GM12878 (cell line): Measurements from ENCODE around the gene IPO5. TPM values are rescaled to one million over a fixed set of nuclear protein-coding genes. Genes with fewer than 3 reads are reported as not detected.

Experiments used
- ATAC-seq: fragments of 200-7000 bp; cut with Tn5 transposase; 3 replicates; pipeline ENCODE4 v1.9.1; 2020; ENCODE audit warnings: mild to moderate bottlenecking, moderate library complexity
- BruUV-seq: library from RNA; stranded (reverse); fragments of 400-500 nt; replicated peaks from 2 replicates; lab custom pipeline; 2021; lab: Mats Ljungman, UMichigan
- CTCF ChIA-PET: fragments of 300-600 bp; sonication (Branson Sonifier 250); formaldehyde crosslinking; extraction: SDS; loops from one replicate; lab custom pipeline; 2021; ENCODE audit warnings: inconsistent platforms; lab: Yijun Ruan, JAX
- POLR2A ChIA-PET: fragments of 350-600 bp; formaldehyde crosslinking; extraction: SDS; loops from one replicate; lab custom pipeline; 2021; ENCODE audit warnings: inconsistent platforms; lab: Charles Lee
- RAD21 ChIA-PET: fragments of 300-600 bp; sonication (Branson Sonifier 250); formaldehyde crosslinking; loops from one replicate; lab custom pipeline; 2023; ENCODE audit warnings: antibody characterized with exemption; ENCODE audit not compliant: unreplicated experiment; lab: Charles Lee
- SMC1A ChIA-PET: fragments of 300-600 bp; sonication (Branson Sonifier 250); formaldehyde crosslinking; loops from one replicate; lab custom pipeline; 2023; ENCODE audit not compliant: unreplicated experiment, uncharacterized antibody; lab: Charles Lee
- DNase-seq: peaks from one replicate; pipeline ENCODE4 v3.0.0-alpha.2; 2011; ENCODE audit warnings: low read depth, low spot score
- FAIRE-seq: peaks from 3 replicates; lab custom pipeline; 2011; peaks lifted over from hg19 to GRCh38; lab: Jason Lieb, UNC
- H2AFZ ChIP-seq: 2 replicates; pipeline ENCODE4 v1.6.0; 2011; ENCODE audit warnings: low read depth, low read length, control low read depth; ENCODE audit not compliant: control insufficient read depth
- H3K27ac ChIP-seq: 2 replicates; pipeline ENCODE4 v1.5.1; 2011; ENCODE audit warnings: control low read depth; ENCODE audit not compliant: control insufficient read depth, insufficient read depth
- H3K27me3 ChIP-seq, 2 experiments: replicated peaks in 1 of 2; 2 replicates each; pipeline versions ENCODE4 v1.6.0 to v1.6.1; 2011; ENCODE audit warnings: low read length in 1 of 2; ENCODE audit not compliant: control insufficient read depth in 2 of 2, insufficient read depth in 2 of 2
- H3K36me3 ChIP-seq, 2 experiments: 2 replicates each; pipeline ENCODE4 v1.5.1; 2011; ENCODE audit warnings: low read length in 1 of 2; ENCODE audit not compliant: control insufficient read depth in 2 of 2, insufficient read depth in 2 of 2
- H3K4me1 ChIP-seq: 2 replicates; pipeline ENCODE4 v1.6.1; 2011; ENCODE audit warnings: mild to moderate bottlenecking, low read length, moderate library complexity, mixed read lengths; ENCODE audit not compliant: control insufficient read depth, insufficient read depth
- H3K4me2 ChIP-seq: 2 replicates; pipeline ENCODE4 v1.6.0; 2011; ENCODE audit warnings: control low read depth; ENCODE audit not compliant: control insufficient read depth, insufficient read depth
- H3K4me3 ChIP-seq: fragments of 200-600 bp; sonication (generic); 2 replicates; pipeline ENCODE4 v1.5.1; 2016
- H3K79me2 ChIP-seq: 2 replicates; pipeline ENCODE4 v1.6.0; 2011; ENCODE audit warnings: low read length; ENCODE audit not compliant: control insufficient read depth, insufficient read depth
- H3K9ac ChIP-seq: 2 replicates; pipeline ENCODE4 v1.8.0; 2011; ENCODE audit warnings: low read length, control low read depth, mixed read lengths; ENCODE audit not compliant: control insufficient read depth, insufficient read depth
- H3K9me3 ChIP-seq: replicated peaks from 3 replicates; pipeline ENCODE4 v1.5.1; 2011; ENCODE audit warnings: mild to moderate bottlenecking, low read length; ENCODE audit not compliant: control insufficient read depth, insufficient read depth
- H4K20me1 ChIP-seq: 2 replicates; pipeline ENCODE4 v1.6.0; 2011; ENCODE audit not compliant: control insufficient read depth, insufficient read depth
- BRCA1 ChIP-seq: IDR thresholded peaks from 2 replicates; pipeline ENCODE4 v1.6.1; 2011; ENCODE audit warnings: low read depth, low read length, improper control_type of control experiment
- CREB1 ChIP-seq: IDR thresholded peaks from 2 replicates; pipeline ENCODE4 v1.6.1; 2012; ENCODE audit warnings: low read depth, mild to moderate bottlenecking, inconsistent platforms
- IKZF1 ChIP-seq: fragments of 450-650 bp; conservative IDR thresholded peaks from 2 replicates; pipeline ENCODE4 v1.6.1; 2017; ENCODE audit warnings: antibody characterized with exemption, mild to moderate bottlenecking
- IRF3 ChIP-seq: fragments of 450-650 bp; IDR thresholded peaks from 2 replicates; pipeline ENCODE4 v1.6.1; 2014; ENCODE audit warnings: mild to moderate bottlenecking
- MEF2B ChIP-seq: fragments of 450-650 bp; IDR thresholded peaks from 2 replicates; pipeline ENCODE4 v1.6.1; 2018; ENCODE audit warnings: mild to moderate bottlenecking, moderate library complexity; ENCODE audit not compliant: partially characterized antibody, poor library complexity, severe bottlenecking
- NFYB ChIP-seq: IDR thresholded peaks from 2 replicates; pipeline ENCODE4 v1.6.1; 2011; ENCODE audit warnings: low read depth, mild to moderate bottlenecking, low read length, improper control_type of control experiment, moderate library complexity; ENCODE audit not compliant: insufficient read depth
- SUPT20H ChIP-seq: IDR thresholded peaks from 2 replicates; pipeline ENCODE4 v1.6.1; 2011; ENCODE audit warnings: low read depth, mild to moderate bottlenecking, low read length, moderate library complexity, borderline replicate concordance; ENCODE audit not compliant: control insufficient read depth
- WGBS: methylation state at CpG from one replicate; pipeline ENCODE4 v1.1.6; 2016; ENCODE audit warnings: low lambda C conversion rate; ENCODE audit not compliant: insufficient replicate concordance, insufficient coverage; ENCODE audit errors: missing lambda C conversion rate; 5-methylcytosine and 5-hydroxymethylcytosine counted together
- in situ Hi-C: fragments of 300-500 bp; cut with MboI; formaldehyde crosslinking; loops from 9 replicates; pipeline ENCODE4 v1.14.3; 2018; ENCODE audit warnings: mixed read lengths
- intact Hi-C: fragments of 100-400 bp; cut with micrococcal nuclease; formaldehyde crosslinking; loops from one replicate; pipeline ENCODE4 v1.14.2; 2022; ENCODE audit not compliant: unreplicated experiment
- polyA plus RNA-seq, 11 experiments: library from polyadenylated mRNA; depleted of rRNA in 4 of 11; unstranded in 6 of 11; stranded (reverse) in 5 of 11; fragments of >200 nt; fragmentation: Nextera tagmentation in 4 of 11; fragmentation: Illumina TruSeq in 1 of 11; extraction: Ambion mirVana in 4 of 11; extraction: Trizol in 1 of 11; gene quantifications; 1 replicate in 1 of 11; 2 replicates in 10 of 11; pipeline versions ENCODE4 v1.2.1 to v1.2.3, GENCODE V29; 2011 to 2016; ENCODE audit warnings: inconsistent platforms in 2 of 11, missing spikeins in 2 of 11, low read depth in 1 of 11
- total RNA-seq, 4 experiments: library from RNA; depleted of rRNA in 3 of 4; stranded (reverse); fragments of >200 nt in 3 of 4; fragmentation: Illumina TruSeq in 1 of 4; extraction: Trizol in 1 of 4; gene quantifications; 2 replicates each; pipeline versions ENCODE4 v1.2.1 to v1.2.3, GENCODE V29; 2013 to 2021
- TF ChIP-seq, protein P1 (sequence below): fragments of 450-650 bp; formaldehyde crosslinking; IDR thresholded peaks from 2 replicates; pipeline ENCODE4 v1.4.0; 2022; ENCODE audit warnings: mild to moderate bottlenecking, moderate library complexity

IPO5 gene
- total and polyA plus RNA-seq, 10 of the 15 experiments (the other 5 are each of a cell fraction or from before 2014, with no cell fraction given): 45.7 to 196 (median 134) TPM

DNA sequence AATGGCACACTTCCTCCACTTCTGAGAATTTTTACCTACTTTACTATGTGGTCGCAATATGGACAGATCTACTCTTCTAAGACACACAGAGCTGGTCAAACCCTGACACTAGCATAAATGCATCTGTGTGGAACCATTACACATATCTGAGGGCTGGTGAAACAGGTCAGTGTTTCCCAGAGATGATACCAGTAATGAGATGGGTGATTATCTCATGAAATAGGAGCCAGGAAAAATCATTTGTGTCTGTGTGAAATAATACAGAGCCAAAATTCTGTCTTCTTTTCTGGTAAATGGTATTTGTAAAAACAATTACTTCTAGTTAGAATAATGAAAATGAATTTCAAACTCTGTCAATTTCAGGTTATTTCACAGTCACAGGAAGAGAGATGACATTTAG, 117.8 kb downstream of the IPO5 start:
- RAD21 ChIA-PET: no interaction called here
- no peak overlapping the region for H3K9ac ChIP-seq
- H3K27me3 ChIP-seq: no peaks in the 10 kb centered on the region
- intact Hi-C loops: no loop called here
- no peak overlapping the region for H3K4me3 ChIP-seq
- SMC1A ChIA-PET: no interaction called here
- TF ChIP-seq NFYB (no peak), IRF3 (no peak), SUPT20H (no peak), MEF2B (no peak), IKZF1 (no peak), BRCA1 (no peak), CREB1 (no peak)
- TF ChIP-seq, protein P1, sequence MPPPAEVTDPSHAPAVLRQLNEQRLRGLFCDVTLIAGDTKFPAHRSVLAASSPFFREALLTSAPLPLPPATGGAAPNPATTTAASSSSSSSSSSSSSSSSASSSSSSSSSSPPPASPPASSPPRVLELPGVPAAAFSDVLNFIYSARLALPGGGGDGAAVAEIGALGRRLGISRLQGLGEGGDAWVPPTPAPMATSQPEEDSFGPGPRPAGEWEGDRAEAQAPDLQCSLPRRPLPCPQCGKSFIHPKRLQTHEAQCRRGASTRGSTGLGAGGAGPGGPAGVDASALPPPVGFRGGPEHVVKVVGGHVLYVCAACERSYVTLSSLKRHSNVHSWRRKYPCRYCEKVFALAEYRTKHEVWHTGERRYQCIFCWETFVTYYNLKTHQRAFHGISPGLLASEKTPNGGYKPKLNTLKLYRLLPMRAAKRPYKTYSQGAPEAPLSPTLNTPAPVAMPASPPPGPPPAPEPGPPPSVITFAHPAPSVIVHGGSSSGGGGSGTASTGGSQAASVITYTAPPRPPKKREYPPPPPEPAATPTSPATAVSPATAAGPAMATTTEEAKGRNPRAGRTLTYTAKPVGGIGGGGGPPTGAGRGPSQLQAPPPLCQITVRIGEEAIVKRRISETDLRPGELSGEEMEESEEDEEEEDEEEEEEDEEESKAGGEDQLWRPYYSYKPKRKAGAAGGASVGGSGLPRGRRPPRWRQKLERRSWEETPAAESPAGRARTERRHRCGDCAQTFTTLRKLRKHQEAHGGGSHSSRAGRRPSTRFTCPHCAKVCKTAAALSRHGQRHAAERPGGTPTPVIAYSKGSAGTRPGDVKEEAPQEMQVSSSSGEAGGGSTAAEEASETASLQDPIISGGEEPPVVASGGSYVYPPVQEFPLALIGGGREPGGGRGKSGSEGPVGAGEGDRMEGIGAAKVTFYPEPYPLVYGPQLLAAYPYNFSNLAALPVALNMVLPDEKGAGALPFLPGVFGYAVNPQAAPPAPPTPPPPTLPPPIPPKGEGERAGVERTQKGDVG (CRISPR knock-in tag): no peak
- TF ChIP-seq, all 136 proteins: peak for 0
- H2AFZ ChIP-seq: no peak overlapping the region
- no peaks in the 10 kb centered on the region; the same call in 2 of the 3 replicates for H3K9me3 ChIP-seq
- no TSS peak for BruUV-seq
- H3K27ac ChIP-seq: no peak overlapping the region
- H3K79me2 ChIP-seq: no peaks in the 10 kb centered on the region
- no peak overlapping the region for H3K4me2 ChIP-seq
- FAIRE-seq (no peak), ATAC-seq (no peak), DNase-seq (no peak)
- no peaks in the 10 kb centered on the region for H3K36me3 ChIP-seq
- WGBS: 80% methylated on average over 1 of the region's 1 CpG
- POLR2A ChIA-PET: no interaction called here
- H3K4me1 ChIP-seq: no peaks in the 10 kb centered on the region
- no peaks in the 10 kb centered on the region for H4K20me1 ChIP-seq
- CTCF ChIA-PET: no interaction called here
- in situ Hi-C loops: no loop called here
